Iris pigment epithelial cell (primary cell): ENCODE data around the gene CDH3.
A peak's percentile ranks its signal among the peaks of the same experiment; 100 is the strongest.

Experiments used
- DNase-seq: peaks from one replicate; pipeline ENCODE4 v3.0.0-alpha.2; 2011; ENCODE audit warnings: low read depth

CDH3 gene

GRCh38 chr16:68644715-68645493 is at the start of gene CDH3:
CDH3 (plus strand) TSS chr16:68645310; CDS start chr16:68645380, 70 bp downstream.
- DNase-seq: no peak

GRCh38 chr16:68596266-68596665 is 48.8 kb upstream of the CDH3 start:
- DNase-seq: peak; percentile 23

GRCh38 chr16:68599586-68599985 is 45.5 kb upstream of the CDH3 start:
- DNase-seq: no peak

GRCh38 chr16:68605746-68606145 is 39.4 kb upstream of the CDH3 start:
- peak; percentile 55 for DNase-seq

- no peak for DNase-seq
Observed at GRCh38 chr16:68607443-68607842, 37.7 kb upstream of the CDH3 start.

GRCh38 chr16:68608330-68608729 is 36.8 kb upstream of the CDH3 start:
- DNase-seq: no peak

GRCh38 chr16:68612996-68613395 is 32.1 kb upstream of the CDH3 start:
- DNase-seq: no peak

GRCh38 chr16:68617734-68618133 is 27.4 kb upstream of the CDH3 start:
- no peak for DNase-seq

GRCh38 chr16:68626557-68626956 is 18.6 kb upstream of the CDH3 start:
- no peak for DNase-seq

- DNase-seq: peak; percentile 37
Observed at GRCh38 chr16:68627951-68628425, 17.1 kb upstream of the CDH3 start.

- DNase-seq: no peak
Observed at GRCh38 chr16:68629351-68629910, 15.7 kb upstream of the CDH3 start.

GRCh38 chr16:68636064-68636560 is 9.0 kb upstream of the CDH3 start:
- DNase-seq: peak; percentile 50

GRCh38 chr16:68636818-68637217 is 8.3 kb upstream of the CDH3 start:
- peak; percentile 51 for DNase-seq

GRCh38 chr16:68640972-68641371 is 4.1 kb upstream of the CDH3 start:
- peak; percentile 61 for DNase-seq

- DNase-seq: no peak
Observed at GRCh38 chr16:68642047-68642435, 3.1 kb upstream of the CDH3 start.

GRCh38 chr16:68642436-68643101 is 2.5 kb upstream of the CDH3 start:
- peak; percentile 33 for DNase-seq

- no peak for DNase-seq
Observed at GRCh38 chr16:68643227-68643626, 1.9 kb upstream of the CDH3 start.

- DNase-seq: no peak
Observed at GRCh38 chr16:68643847-68644246, 1.3 kb upstream of the CDH3 start.

GRCh38 chr16:68644296-68644695 is 814 bp upstream of the CDH3 start:
- DNase-seq: no peak

- no peak for DNase-seq
Observed at GRCh38 chr16:68645494-68646388, 631 bp downstream of the CDH3 start.

GRCh38 chr16:68646953-68647659 is 2.0 kb downstream of the CDH3 start:
- no peak for DNase-seq
